HEK293T (cell line): ENCODE results near the gene CCDC63.

Experiments used
- ARNT ChIP-seq: fragments of 450-650 bp; IDR thresholded peaks from 2 replicates; pipeline ENCODE4 v1.6.1; 2017; ENCODE audit warnings: mild to moderate bottlenecking
- BHLHE40 ChIP-seq: fragments of 450-650 bp; IDR thresholded peaks from 2 replicates; pipeline ENCODE4 v1.6.1; 2016; ENCODE audit warnings: mild to moderate bottlenecking, moderate library complexity, borderline replicate concordance
- CTBP1 ChIP-seq: fragments of 450-650 bp; IDR thresholded peaks from 2 replicates; pipeline ENCODE4 v1.6.1; 2016; ENCODE audit warnings: borderline replicate concordance
- ELF4 ChIP-seq: fragments of 450-650 bp; IDR thresholded peaks from 2 replicates; pipeline ENCODE4 v1.6.1; 2017; ENCODE audit warnings: antibody characterized with exemption
- FOXA1 ChIP-seq: fragments of 450-650 bp; IDR thresholded peaks from 2 replicates; pipeline ENCODE4 v1.6.1; 2016; ENCODE audit warnings: mild to moderate bottlenecking
- FOXK2 ChIP-seq: fragments of 450-650 bp; IDR thresholded peaks from 2 replicates; pipeline ENCODE4 v1.6.1; 2016; ENCODE audit warnings: mild to moderate bottlenecking
- FOXM1 ChIP-seq: fragments of 450-650 bp; IDR thresholded peaks from 2 replicates; pipeline ENCODE4 v1.6.1; 2017; ENCODE audit warnings: mild to moderate bottlenecking, borderline replicate concordance
- HDGF ChIP-seq: fragments of 450-650 bp; IDR thresholded peaks from 2 replicates; pipeline ENCODE4 v1.6.1; 2017; ENCODE audit warnings: antibody characterized with exemption, borderline replicate concordance
- LEF1 ChIP-seq: fragments of 450-650 bp; IDR thresholded peaks from 2 replicates; pipeline ENCODE4 v1.6.1; 2017; ENCODE audit warnings: mild to moderate bottlenecking, borderline replicate concordance
- SP1 ChIP-seq: fragments of 450-650 bp; IDR thresholded peaks from 2 replicates; pipeline ENCODE4 v1.6.1; 2017
- SUZ12 ChIP-seq: fragments of 450-650 bp; IDR thresholded peaks from 2 replicates; pipeline ENCODE4 v1.6.1; 2016; ENCODE audit warnings: mild to moderate bottlenecking
- TARDBP ChIP-seq: fragments of 450-650 bp; IDR thresholded peaks from 2 replicates; pipeline ENCODE4 v1.6.1; 2016
- ZNF384 ChIP-seq: fragments of 450-650 bp; IDR thresholded peaks from 2 replicates; pipeline ENCODE4 v1.6.1; 2016
- TF ChIP-seq, protein P1 (sequence below): fragments of 450-650 bp; IDR thresholded peaks from 2 replicates; pipeline ENCODE4 v1.6.1; 2016

DNA sequence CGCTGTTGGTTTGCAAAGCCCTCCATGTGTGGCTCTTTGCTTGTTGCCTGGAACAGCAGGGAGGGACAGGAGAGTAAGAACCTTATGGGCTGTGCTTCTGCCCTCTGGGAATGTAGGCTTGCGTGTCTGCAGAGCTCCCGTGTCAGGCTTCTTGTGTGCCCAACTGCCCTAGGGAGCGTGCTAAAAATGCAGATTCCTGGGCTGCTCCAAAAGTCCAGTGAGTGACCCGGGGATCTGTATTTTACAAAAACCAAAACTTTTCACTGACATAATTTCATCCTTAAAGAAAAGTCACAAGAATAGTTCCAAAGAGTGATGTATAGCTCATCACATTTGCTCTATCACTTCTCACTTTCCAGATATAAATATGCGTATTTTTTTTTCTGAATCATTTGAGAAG, 34.8 kb upstream of the CCDC63 start:
- no peak for TF ChIP-seq FOXA1
- TF ChIP-seq SP1, result no peak
- TF ChIP-seq ELF4, result no peak
- TF ChIP-seq SUZ12, result no peak
- no peak for TF ChIP-seq FOXM1
- TF ChIP-seq BHLHE40, result no peak
- no peak for TF ChIP-seq HDGF
- TF ChIP-seq FOXK2, result no peak
- no peak for TF ChIP-seq LEF1
- TF ChIP-seq, protein P1, sequence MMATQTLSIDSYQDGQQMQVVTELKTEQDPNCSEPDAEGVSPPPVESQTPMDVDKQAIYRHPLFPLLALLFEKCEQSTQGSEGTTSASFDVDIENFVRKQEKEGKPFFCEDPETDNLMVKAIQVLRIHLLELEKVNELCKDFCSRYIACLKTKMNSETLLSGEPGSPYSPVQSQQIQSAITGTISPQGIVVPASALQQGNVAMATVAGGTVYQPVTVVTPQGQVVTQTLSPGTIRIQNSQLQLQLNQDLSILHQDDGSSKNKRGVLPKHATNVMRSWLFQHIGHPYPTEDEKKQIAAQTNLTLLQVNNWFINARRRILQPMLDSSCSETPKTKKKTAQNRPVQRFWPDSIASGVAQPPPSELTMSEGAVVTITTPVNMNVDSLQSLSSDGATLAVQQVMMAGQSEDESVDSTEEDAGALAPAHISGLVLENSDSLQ, result no peak
- TF ChIP-seq ZNF384, result no peak
- TF ChIP-seq CTBP1, result no peak
- no peak for TF ChIP-seq ARNT
- TF ChIP-seq TARDBP, result no peak
